ENCODE results near the gene ZRSR2.

The ZRSR2 gene

GRCh38 chrX:15854080-15854655 is 63.9 kb downstream of the ZRSR2 start:
- peak; percentile 50 for DNase-seq

- DNase-seq, result peak; percentile 98
Observed at GRCh38 chrX:15854712-15855567, 64.7 kb downstream of the ZRSR2 start, which contains the start of gene AP1S2. Gene AP1S2 (minus strand): TSS chrX:15854813. CDS start chrX:15852524, 2,289 bp downstream.

- no peak for DNase-seq
Observed at GRCh38 chrX:15855568-15856221, 65.4 kb downstream of the ZRSR2 start.

GRCh38 chrX:15856222-15856587 is 65.9 kb downstream of the ZRSR2 start:
- no peak for DNase-seq

GRCh38 chrX:15856636-15857035 is 66.4 kb downstream of the ZRSR2 start:
- DNase-seq, result no peak

- DNase-seq, result no peak
Observed at GRCh38 chrX:15858051-15858450, 67.8 kb downstream of the ZRSR2 start.

- no peak for DNase-seq
Observed at GRCh38 chrX:15860921-15861320, 70.6 kb downstream of the ZRSR2 start.

- DNase-seq, result no peak
Observed at GRCh38 chrX:15864023-15864422, 73.7 kb downstream of the ZRSR2 start.

- DNase-seq, result no peak
Observed at GRCh38 chrX:15864629-15865028, 74.3 kb downstream of the ZRSR2 start.

- DNase-seq, result no peak
Observed at GRCh38 chrX:15866147-15866546, 75.9 kb downstream of the ZRSR2 start.

- DNase-seq, result no peak
Observed at GRCh38 chrX:15869695-15870094, 79.4 kb downstream of the ZRSR2 start.

GRCh38 chrX:15870310-15870709 is 80.0 kb downstream of the ZRSR2 start:
- no peak for DNase-seq

All from CD4-positive, alpha-beta T cell treated with Interferon gamma for 1 hour (primary cell).